Astrocyte (in vitro differentiated cells and primary cell): ENCODE data around the gene KCNMB4. TPM values are rescaled to one million over a fixed set of nuclear protein-coding genes. Genes with fewer than 3 reads are reported as not detected.
A peak's percentile ranks its signal among the peaks of the same experiment; 100 is the strongest.

Experiments
- DNase-seq: peaks from one replicate; pipeline ENCODE4 v3.0.0-alpha.2; 2010; ENCODE audit warnings: low read depth
- FAIRE-seq: peaks from 2 replicates; lab custom pipeline; 2011; peaks lifted over from hg19 to GRCh38; lab: Jason Lieb, UNC
- H2AFZ ChIP-seq: 2 replicates; pipeline ENCODE4 v1.6.0; 2012; ENCODE audit warnings: low read depth, low read length, inconsistent platforms
- H3K27ac ChIP-seq: 2 replicates; pipeline ENCODE4 v1.5.1; 2011; ENCODE audit warnings: low read depth, low read length, inconsistent platforms
- H3K27me3 ChIP-seq: 2 replicates; pipeline ENCODE4 v1.6.0; 2011; ENCODE audit warnings: low read length, inconsistent platforms; ENCODE audit not compliant: insufficient read depth
- H3K36me3 ChIP-seq: 2 replicates; pipeline ENCODE4 v1.5.1; 2011; ENCODE audit warnings: low read length, inconsistent platforms; ENCODE audit not compliant: insufficient read depth
- H3K4me1 ChIP-seq: 2 replicates; pipeline ENCODE4 v1.5.1; 2011; ENCODE audit warnings: low read length, inconsistent platforms; ENCODE audit not compliant: insufficient read depth
- H3K4me2 ChIP-seq: 2 replicates; pipeline ENCODE4 v1.6.0; 2012; ENCODE audit warnings: low read length, inconsistent platforms
- H3K4me3 ChIP-seq: 2 replicates; pipeline ENCODE4 v1.5.1; 2011; ENCODE audit warnings: low read depth, mild to moderate bottlenecking, low read length, inconsistent platforms; ENCODE audit not compliant: insufficient read depth
- H3K79me2 ChIP-seq: 2 replicates; pipeline ENCODE4 v1.6.0; 2012; ENCODE audit warnings: mild to moderate bottlenecking, low read length, inconsistent platforms; ENCODE audit not compliant: insufficient read depth
- H3K9ac ChIP-seq: 2 replicates; pipeline ENCODE4 v1.6.0; 2012; ENCODE audit warnings: mild to moderate bottlenecking, low read length, inconsistent platforms
- H3K9me3 ChIP-seq: 2 replicates; pipeline ENCODE4 v1.5.1; 2012; ENCODE audit warnings: low read depth, mild to moderate bottlenecking, low read length, inconsistent platforms; ENCODE audit not compliant: insufficient read depth
- H4K20me1 ChIP-seq: 2 replicates; pipeline ENCODE4 v1.6.0; 2012; ENCODE audit warnings: low read length, inconsistent platforms; ENCODE audit not compliant: insufficient read depth
- H3K27ac Mint-ChIP-seq: one replicate; pipeline ENCODE4 v1.8.0; 2021; ENCODE audit warnings: mild to moderate bottlenecking, mixed read lengths; ENCODE audit not compliant: unreplicated experiment
- H3K27me3 Mint-ChIP-seq: one replicate; pipeline ENCODE4 v1.8.0; 2021; ENCODE audit warnings: low read depth, mixed read lengths; ENCODE audit not compliant: unreplicated experiment
- H3K36me3 Mint-ChIP-seq: one replicate; pipeline ENCODE4 v1.8.0; 2021; ENCODE audit warnings: low read depth, mixed read lengths; ENCODE audit not compliant: unreplicated experiment
- H3K4me1 Mint-ChIP-seq: one replicate; pipeline ENCODE4 v1.8.0; 2021; ENCODE audit warnings: low read depth, mixed read lengths; ENCODE audit not compliant: unreplicated experiment
- H3K4me3 Mint-ChIP-seq: one replicate; pipeline ENCODE4 v1.8.0; 2021; ENCODE audit warnings: mild to moderate bottlenecking, moderate library complexity, mixed read lengths; ENCODE audit not compliant: unreplicated experiment
- H3K9me3 Mint-ChIP-seq: one replicate; pipeline ENCODE4 v1.8.0; 2021; ENCODE audit warnings: mild to moderate bottlenecking, mixed read lengths; ENCODE audit not compliant: unreplicated experiment
- EZH2 ChIP-seq: IDR thresholded peaks from 2 replicates; pipeline ENCODE4 v1.6.1; 2012; ENCODE audit warnings: mild to moderate bottlenecking, low read length, inconsistent platforms; ENCODE audit not compliant: insufficient read depth
- total RNA-seq: library from RNA; stranded (reverse); gene quantifications from 2 replicates; pipeline ENCODE4 v1.2.1, GENCODE V29; 2021
- TF ChIP-seq, protein P1 (sequence below): IDR thresholded peaks from 2 replicates; pipeline ENCODE4 v1.5.1; 2011; ENCODE audit warnings: low read depth, mild to moderate bottlenecking, inconsistent platforms, low read length, moderate library complexity; ENCODE audit not compliant: insufficient read depth

The KCNMB4 gene
- total RNA-seq, 1 donor from 2014 or later, result 8.3 TPM

DNA sequence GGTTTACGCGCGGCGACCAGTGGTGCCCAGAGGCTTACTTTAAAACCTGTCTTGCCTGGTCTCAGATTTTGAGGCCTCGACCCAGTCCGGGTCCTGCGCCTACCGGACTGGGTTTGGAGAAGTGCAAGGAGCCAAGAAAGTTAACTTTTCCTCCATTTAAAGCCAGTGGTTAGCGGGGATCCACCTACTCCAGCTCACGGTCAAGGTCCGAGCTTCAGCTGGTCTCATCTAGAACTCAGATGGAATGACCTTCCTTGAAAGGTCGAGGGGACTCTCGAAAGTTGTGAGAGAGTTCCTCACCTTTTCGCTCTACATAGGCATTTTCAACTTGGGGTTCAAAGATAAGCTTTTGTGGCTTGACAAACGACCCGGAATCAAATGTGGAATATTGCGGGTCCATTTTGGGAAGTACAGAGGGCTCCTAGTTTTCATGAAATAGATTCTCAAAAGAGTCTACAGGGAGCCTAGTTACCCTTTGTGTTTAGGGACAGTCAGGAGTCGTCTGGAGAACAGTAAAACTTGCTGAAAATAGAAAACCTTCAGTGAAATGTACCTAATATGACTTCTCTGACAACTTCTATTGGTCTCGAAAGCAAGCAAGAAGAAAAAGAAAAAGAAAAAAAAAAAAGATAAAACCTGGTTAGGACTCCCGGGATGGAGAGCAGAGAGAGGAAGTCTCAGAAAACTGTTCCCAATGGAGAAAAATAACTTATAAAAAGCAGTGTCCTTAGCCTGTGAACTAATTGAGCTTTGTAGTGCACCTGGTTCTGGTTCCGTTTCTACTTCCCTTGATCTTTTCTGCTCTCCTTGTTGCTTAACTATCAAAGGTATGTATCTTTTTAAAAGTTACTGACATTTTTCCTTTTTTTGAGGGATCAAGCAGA, 1.4 kb downstream of the KCNMB4 start:
- Histone ChIP-seq H3K27me3 (peaks cover 17% of the 10 kb centered on the region), H3K9me3 (no peaks in the 10 kb centered on the region), H3K36me3 (no peaks in the 10 kb centered on the region), H3K4me3 (peak overlapping the region; percentile 75), H4K20me1 (no peaks in the 10 kb centered on the region), H3K79me2 (no peaks in the 10 kb centered on the region), H3K4me2 (peak overlapping the region; percentile 94), H3K4me1 (peaks cover 8% of the 10 kb centered on the region), H3K27ac (no peak overlapping the region), H3K9ac (peak overlapping the region; percentile 51), H2AFZ (peak overlapping the region; percentile 86)
- DNase-seq, result peak; percentile 5
- Mint-ChIP-seq H3K4me3 (peak overlapping the region; percentile 94), H3K27ac (peak overlapping the region; percentile 53), H3K27me3 (peaks cover 2% of the 10 kb centered on the region), H3K36me3 (no peaks in the 10 kb centered on the region), H3K4me1 (no peaks in the 10 kb centered on the region), H3K9me3 (peaks cover 2% of the 10 kb centered on the region)
- TF ChIP-seq, protein P1, sequence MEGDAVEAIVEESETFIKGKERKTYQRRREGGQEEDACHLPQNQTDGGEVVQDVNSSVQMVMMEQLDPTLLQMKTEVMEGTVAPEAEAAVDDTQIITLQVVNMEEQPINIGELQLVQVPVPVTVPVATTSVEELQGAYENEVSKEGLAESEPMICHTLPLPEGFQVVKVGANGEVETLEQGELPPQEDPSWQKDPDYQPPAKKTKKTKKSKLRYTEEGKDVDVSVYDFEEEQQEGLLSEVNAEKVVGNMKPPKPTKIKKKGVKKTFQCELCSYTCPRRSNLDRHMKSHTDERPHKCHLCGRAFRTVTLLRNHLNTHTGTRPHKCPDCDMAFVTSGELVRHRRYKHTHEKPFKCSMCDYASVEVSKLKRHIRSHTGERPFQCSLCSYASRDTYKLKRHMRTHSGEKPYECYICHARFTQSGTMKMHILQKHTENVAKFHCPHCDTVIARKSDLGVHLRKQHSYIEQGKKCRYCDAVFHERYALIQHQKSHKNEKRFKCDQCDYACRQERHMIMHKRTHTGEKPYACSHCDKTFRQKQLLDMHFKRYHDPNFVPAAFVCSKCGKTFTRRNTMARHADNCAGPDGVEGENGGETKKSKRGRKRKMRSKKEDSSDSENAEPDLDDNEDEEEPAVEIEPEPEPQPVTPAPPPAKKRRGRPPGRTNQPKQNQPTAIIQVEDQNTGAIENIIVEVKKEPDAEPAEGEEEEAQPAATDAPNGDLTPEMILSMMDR, result no peak
- no peak for TF ChIP-seq EZH2
- no peak for FAIRE-seq

DNA sequence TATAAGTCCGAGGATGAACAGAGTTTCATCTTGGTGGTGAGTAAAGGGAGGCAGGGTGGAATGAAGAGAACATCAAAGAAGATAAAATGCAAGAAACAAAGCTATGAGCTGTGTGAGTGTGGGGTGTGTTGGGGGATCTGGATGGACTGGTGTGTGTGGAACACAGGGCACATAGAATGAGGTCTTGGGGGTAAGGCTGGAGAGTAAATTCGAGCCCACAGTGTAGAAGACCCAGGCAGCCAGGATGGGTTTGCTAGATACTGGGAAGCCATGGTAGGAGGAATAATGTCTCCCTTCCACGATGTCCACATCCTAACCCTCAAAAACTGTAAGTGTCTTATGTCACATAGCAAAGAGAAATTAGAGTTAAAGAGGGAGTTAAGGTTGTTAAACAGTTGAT, 6.8 kb downstream of the KCNMB4 start:
- H2AFZ ChIP-seq, result no peak overlapping the region
- H3K9me3 ChIP-seq, result no peaks in the 10 kb centered on the region
- DNase-seq (no peak), FAIRE-seq (no peak)
- Mint-ChIP-seq H3K27ac (no peak overlapping the region), H3K4me3 (no peak overlapping the region), H3K9me3 (no peaks in the 10 kb centered on the region), H3K4me1 (no peaks in the 10 kb centered on the region), H3K27me3 (no peaks in the 10 kb centered on the region), H3K36me3 (no peaks in the 10 kb centered on the region)
- no peaks in the 10 kb centered on the region for H3K4me1 ChIP-seq
- no peaks in the 10 kb centered on the region for H3K36me3 ChIP-seq
- H3K79me2 ChIP-seq, result no peaks in the 10 kb centered on the region
- no peak overlapping the region for H3K9ac ChIP-seq
- no peak overlapping the region for H3K4me3 ChIP-seq
- TF ChIP-seq, protein P1, result no peak
- no peak for TF ChIP-seq EZH2
- H3K27ac ChIP-seq, result no peak overlapping the region
- no peaks in the 10 kb centered on the region for H3K27me3 ChIP-seq
- no peaks in the 10 kb centered on the region for H4K20me1 ChIP-seq
- H3K4me2 ChIP-seq, result no peak overlapping the region

DNA sequence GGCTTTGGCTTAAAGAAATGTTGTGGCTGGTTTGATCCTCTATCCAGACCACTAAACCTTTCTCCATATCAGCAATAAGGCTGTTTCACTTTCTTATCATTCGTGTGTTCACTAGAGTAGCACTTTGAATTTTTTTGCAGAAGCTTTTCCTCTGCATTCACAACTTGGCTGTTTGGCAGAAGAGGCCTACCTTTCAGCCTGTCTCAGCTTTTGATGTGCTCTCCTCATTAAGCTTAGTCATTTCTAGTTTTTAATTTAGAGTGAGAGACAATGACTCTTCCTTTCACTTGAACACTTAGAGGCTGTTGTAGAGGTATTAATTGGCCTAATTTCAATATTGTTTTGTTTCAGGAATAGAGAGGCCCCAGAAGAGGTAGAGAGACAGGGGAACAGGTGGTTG, 13.8 kb downstream of the KCNMB4 start:
- H3K27ac Mint-ChIP-seq, result no peak overlapping the region
- no peaks in the 10 kb centered on the region for H3K4me1 Mint-ChIP-seq
- no peaks in the 10 kb centered on the region for H3K4me1 ChIP-seq
- H3K27ac ChIP-seq, result no peak overlapping the region
- no peak overlapping the region for H3K9ac ChIP-seq
- no peak overlapping the region for H3K4me3 Mint-ChIP-seq
- DNase-seq (no peak), FAIRE-seq (no peak)
- no peaks in the 10 kb centered on the region for H4K20me1 ChIP-seq
- no peaks in the 10 kb centered on the region for H3K36me3 ChIP-seq
- no peak overlapping the region for H2AFZ ChIP-seq
- H3K9me3 ChIP-seq, result no peaks in the 10 kb centered on the region
- H3K27me3 Mint-ChIP-seq, result no peaks in the 10 kb centered on the region
- peaks cover 6% of the 10 kb centered on the region for H3K9me3 Mint-ChIP-seq
- TF ChIP-seq EZH2, result no peak
- TF ChIP-seq, protein P1, result no peak
- H3K79me2 ChIP-seq, result no peaks in the 10 kb centered on the region
- H3K4me3 ChIP-seq, result no peak overlapping the region
- peaks cover 13% of the 10 kb centered on the region for H3K36me3 Mint-ChIP-seq
- H3K27me3 ChIP-seq, result no peaks in the 10 kb centered on the region
- H3K4me2 ChIP-seq, result no peak overlapping the region
